CD4-positive, alpha-beta T cell treated with Interleukin-1 beta for 1 hour (primary cell): ENCODE data around the gene GDF15.
"Not testable (repeated sequence)": the region's sequence is repeated elsewhere in the genome, so short reads cannot be mapped to it uniquely, and the experiment has no call there.

ENCODE experiments used
- DNase-seq, 2 donors: peaks; one replicate each; pipeline ENCODE4 v3.0.0-alpha.2; 2020 to 2022

The GDF15 gene

GRCh38 chr19:18385675-18386542 is at the start of gene GDF15:
Gene GDF15, plus strand, starts transcription at chr19:18386158. Its CDS starts 32 bp downstream, at chr19:18386190.
- no peak for DNase-seq

DNA sequence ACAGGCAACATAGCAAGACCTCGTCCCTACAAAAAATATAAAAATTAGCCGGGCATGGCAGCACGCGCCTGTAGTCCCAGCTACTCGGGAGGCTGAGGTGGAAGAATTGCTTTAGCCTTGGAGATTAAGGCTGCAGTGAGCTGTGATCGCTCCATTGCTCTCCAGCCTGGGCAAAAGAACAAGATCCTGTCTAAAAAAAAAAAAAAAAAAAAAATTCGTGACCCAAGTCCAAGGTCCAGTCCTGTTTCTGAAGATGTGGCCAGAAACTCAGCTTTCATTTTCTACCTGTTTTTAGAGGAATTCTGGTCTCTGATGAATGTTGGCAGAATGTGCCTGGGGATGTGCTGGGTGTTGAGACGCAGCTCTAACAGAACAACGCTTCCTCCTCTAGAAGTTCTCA is 47.4 kb upstream of the GDF15 start:
- DNase-seq, result no peak

DNA sequence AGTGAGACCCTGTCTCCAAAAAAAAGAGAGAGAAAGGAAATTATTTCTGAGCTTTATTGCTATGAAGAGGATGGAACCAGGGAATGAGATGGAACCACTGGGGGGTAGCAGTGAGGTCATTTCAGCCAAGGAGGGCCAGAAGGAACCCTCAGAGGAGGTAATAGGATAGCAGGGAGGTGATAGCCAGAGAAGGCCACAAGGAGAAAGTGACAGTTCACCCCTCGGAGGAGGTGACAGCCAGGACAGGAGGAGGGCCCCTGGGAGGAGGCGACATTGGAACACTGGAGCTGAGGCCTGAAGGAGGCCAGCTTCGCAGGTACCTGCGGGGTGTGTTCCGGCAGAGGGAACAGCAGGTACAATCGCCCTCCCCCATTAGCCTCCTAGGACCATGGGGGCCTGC is 46.2 kb upstream of the GDF15 start:
- DNase-seq, result no peak

DNA sequence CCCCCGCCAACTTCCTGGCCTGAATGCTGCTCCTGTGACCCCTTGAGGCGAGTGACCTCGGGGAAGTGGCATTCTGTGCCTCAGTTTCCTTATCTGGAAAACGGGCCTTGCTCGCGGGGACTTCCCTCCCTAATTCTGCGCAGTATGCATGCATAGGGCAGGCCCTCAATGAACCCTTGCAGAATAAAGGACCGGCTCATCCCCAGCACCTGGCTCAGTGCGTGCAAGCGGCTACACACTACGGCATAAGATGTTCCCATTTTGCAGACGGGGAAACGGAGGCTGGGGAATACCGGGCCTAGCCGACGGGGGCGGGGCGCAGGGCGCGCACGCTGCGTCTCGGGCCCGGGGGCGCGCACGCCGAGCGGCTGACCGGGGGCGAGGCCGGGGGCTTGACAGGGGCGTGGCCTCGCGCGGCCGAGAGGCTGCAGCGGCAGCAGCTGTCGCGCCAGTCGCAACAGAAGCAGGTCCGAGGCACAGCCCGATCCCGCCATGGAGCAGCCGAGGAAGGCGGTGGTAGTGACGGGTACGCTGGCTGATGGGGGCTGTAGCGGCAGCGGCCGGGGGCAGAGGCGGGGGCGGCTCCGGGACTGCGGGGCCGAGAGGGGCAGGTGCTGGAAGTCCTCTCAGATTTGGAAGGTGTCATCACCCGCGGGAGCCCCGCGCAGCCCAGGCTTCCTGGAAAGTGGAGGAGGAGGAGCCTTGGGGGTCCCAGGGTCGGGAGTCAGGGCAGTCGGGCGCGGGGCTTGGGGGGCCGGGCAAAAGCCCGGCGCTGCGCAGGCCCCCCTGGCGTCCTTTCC is 45.6 kb upstream of the GDF15 start, which contains the start of gene PGPEP1:
Gene PGPEP1, plus strand, starts transcription at position 409 of the 800 bp plus-strand sequence. Its CDS starts 84 bp downstream, at position 493.
- peak; percentile 48 to 64 for DNase-seq

DNA sequence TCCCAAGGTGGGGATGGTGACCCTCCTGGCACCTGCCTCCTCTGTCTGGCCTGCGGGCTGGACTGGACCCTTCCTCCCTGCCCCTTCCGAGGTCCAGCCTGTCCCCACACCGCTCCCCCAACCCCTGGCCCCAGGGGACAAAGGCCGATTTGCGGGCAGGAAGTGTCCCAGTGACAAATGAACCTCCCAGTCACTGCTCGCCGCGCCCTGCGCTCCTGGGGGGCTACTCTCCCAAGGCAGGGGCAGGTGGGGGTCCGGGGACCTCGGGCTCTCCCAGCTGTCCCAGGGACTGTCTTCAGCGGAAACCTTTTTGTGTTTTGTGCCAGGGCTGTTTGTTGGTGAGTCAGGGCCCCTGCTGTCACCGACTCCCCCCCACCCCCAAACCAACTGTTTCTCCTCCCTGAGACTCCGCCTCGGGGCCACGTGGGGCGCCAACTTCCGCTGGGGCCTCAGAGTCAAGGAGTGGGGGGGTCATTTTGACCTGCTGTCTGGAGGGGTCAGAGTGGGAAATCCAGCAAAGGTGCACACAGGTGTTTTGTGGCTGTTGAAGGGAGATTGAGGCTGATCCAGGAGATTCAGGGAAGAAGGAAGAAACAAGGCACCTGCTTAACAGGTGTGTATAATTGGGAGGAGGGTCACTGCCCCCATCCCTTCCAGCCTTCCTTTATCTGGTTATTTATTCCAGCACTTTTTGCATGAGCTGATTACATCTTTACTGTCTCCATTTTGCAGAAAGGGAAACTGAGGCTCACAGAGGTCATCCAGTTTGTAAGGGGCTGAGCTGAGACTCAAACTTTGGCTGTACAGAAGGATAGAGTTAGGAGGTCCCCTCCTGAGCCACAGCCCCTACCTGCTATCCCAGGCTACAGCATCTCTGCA is 44.7 kb upstream of the GDF15 start:
- DNase-seq, result peak; percentile 64 to 71

GRCh38 chr19:18342090-18342632 is 43.8 kb upstream of the GDF15 start:
- DNase-seq, result no peak

- DNase-seq, result no peak
Observed at GRCh38 chr19:18344582-18344950, 41.4 kb upstream of the GDF15 start.

- no peak for DNase-seq
Observed at GRCh38 chr19:18345296-18345695, 40.7 kb upstream of the GDF15 start.

- no peak for DNase-seq
Observed at GRCh38 chr19:18346091-18346490, 39.9 kb upstream of the GDF15 start.

- DNase-seq, result no peak
Observed at GRCh38 chr19:18348171-18348570, 37.8 kb upstream of the GDF15 start.

GRCh38 chr19:18348818-18349339 is 37.1 kb upstream of the GDF15 start:
- not testable (repeated sequence) for DNase-seq

- peak; percentile 16 to 33 for DNase-seq
Observed at GRCh38 chr19:18349524-18350128, 36.3 kb upstream of the GDF15 start.

DNA sequence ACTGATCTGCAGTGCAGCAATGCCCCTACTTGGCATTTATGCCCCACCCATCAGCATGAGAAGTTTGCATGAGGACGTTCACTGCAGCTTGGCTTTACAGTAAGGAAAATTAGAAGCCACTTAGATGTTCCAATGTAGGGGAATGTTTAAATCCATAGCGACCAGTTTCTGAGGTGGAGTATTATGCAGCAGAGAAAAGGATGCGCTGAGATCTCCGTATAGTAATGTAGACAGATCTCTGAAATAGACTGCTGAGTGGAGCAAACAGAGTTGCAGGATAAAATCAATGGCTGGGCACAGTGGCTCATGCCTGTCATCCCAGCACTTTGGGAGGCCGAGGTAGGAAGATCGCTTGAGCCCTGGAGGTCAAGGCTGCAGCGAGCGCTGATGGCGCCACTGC is 35.5 kb upstream of the GDF15 start:
- DNase-seq, result no peak

GRCh38 chr19:18351544-18351943 is 34.4 kb upstream of the GDF15 start:
- DNase-seq, result no peak

- no peak for DNase-seq
Observed at GRCh38 chr19:18353378-18354005, 32.5 kb upstream of the GDF15 start.

DNA sequence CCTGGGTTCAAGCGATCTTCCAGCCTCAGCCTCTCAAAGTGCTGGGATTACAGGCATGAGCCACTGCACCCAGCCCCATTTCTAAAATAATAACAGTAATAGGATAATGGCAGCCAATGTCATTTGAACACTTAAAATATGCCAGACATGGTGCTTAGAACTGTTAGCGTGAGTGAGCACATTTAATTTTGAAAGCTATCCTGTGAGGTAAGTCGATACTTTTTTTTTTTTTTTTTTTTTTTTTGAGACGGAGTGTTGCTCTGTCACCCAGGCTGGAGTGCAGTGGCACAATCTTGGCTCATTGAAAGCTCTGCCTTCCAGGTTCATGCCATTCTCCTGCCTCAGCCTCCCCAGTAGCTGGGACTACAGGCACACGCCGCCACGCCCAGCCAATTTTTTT is 31.2 kb upstream of the GDF15 start:
- not testable (repeated sequence) for DNase-seq

DNA sequence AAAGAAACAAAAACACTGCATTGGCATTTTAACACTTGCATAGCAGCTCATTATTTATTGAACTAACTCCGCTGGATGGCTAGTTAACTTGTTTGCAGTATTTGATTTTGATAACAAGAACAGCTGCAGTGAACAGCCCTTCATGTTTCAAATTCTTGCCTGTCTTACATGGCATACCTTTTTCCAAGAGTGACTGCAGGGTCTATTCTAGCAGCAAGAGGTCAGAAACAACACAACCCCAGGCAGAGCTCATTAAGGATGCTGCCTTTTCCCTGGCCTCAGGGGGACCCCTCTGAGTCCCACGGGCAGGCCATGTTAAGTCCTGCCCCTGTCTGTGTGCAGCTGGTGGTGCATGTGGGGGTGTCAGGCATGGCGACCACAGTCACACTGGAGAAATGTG is 28.9 kb upstream of the GDF15 start:
- DNase-seq, result no peak

DNA sequence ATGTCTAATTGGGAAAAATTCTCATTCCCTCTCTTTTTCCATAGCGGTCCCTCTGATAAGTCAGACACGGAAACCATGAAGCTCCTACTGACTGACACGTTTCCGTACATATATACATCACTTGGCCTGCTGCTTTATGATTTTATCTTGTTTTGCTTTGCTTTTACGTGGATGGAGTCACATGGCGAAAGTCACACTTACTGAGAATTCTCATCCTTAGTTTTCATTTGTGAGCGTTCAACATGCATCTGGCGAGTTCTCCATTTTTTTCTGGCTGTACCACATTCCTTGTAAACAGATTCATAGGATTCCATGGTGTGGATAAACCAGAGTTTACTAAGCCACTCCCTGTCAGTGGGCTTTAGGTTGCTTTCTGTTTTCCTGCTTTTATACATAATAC is 24.3 kb upstream of the GDF15 start:
- no peak for DNase-seq

- DNase-seq, result no peak
Observed at GRCh38 chr19:18362934-18363542, 22.9 kb upstream of the GDF15 start.

DNA sequence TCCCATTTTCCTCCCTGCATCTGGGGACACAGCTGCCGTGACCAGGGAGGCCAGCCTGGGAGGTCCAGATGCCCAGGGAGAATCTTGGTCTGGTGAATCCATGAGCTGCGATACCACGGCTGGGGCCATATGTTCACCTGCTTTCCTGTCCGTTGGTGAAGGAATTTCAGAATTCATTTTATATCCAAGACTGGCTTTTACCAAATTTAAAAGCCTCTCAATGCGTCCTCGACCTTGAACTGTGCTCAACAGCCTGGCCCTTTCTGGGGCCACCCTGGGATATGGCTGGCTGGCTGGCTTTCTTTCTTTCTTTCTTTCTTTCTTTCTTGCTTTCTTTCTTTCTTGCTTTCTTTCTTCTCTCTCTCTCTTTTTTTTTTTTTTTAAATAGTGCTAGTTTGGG is 22.2 kb upstream of the GDF15 start:
- no peak for DNase-seq

DNA sequence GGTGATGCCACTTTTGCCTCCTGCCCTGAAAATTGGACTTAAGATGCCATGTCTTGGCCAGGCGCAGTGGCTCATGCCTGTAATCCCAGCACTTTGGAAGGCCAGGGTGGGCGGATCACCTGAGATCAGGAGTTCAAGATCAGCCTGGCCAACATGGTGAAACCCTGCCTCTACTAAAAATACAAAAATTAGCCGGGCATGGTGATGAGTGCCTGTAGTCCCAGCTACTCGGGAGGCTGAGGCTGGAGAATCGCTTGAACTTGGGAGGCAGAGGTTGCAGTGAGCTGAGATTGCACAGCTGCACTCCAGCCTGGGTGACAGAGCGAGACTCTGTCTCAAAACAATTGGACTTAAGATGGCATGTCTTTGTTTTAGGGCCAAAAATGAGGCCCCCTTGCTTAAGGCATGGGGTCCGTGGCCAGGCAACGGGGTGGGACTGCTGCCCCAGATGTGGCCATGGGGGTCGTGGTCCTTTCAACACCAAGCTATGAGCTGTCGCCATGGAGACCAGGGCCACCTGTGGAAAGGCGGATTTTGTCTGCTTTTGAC is 21.6 kb upstream of the GDF15 start:
- not testable (repeated sequence) for DNase-seq
